ENCODE measurements around the gene ZNF853. TPM values are rescaled to one million over a fixed set of nuclear protein-coding genes. Genes with fewer than 3 reads are reported as not detected.
"Not testable (repeated sequence)": the region's sequence is repeated elsewhere in the genome, so short reads cannot be mapped to it uniquely, and the experiment has no call there.

ZNF853 gene
- total RNA-seq, 1 experiment from 2014 or later = 12.3 TPM

GRCh38 chr7:6571160-6571779 lies 44.1 kb upstream of the ZNF853 start:
- no peak overlapping the region for H3K4me3 Mint-ChIP-seq (ENCODE audit: unreplicated experiment)
- no TSS peak for BruUV-seq (replicated peaks)
- POLR2A ChIA-PET = interaction anchor here (0.7 kb wide), 1 partner anchor 420 kb away, joined by 3 read pairs; no protein-coding TSS in a partner anchor

GRCh38 chr7:6575281-6576023 lies 40.0 kb upstream of the ZNF853 start:
- no peak for TF ChIP-seq CTCF (IDR thresholded peaks at IDR 0.05; ENCODE audit: insufficient read depth in 1 of 2, low read depth in 1 of 2, low read length in 1 of 2, severe bottlenecking in 1 of 2, unreplicated experiment in 1 of 2)
- CTCF ChIA-PET = interaction anchor here (1.1 kb wide), 1 partner anchor 16 kb away, joined by 8 read pairs; no protein-coding TSS in a partner anchor
- Mint-ChIP-seq H3K27me3 (ENCODE audit: insufficient read depth, unreplicated experiment) (no peaks in the 10 kb centered on the region), H3K4me3 (ENCODE audit: unreplicated experiment) (peak overlapping the region; percentile 92), H3K27ac (ENCODE audit: unreplicated experiment) (no peak overlapping the region), H3K36me3 (ENCODE audit: insufficient read depth, unreplicated experiment) (peaks cover 22% of the 10 kb centered on the region), H3K4me1 (ENCODE audit: low read depth, unreplicated experiment) (peaks cover 16% of the 10 kb centered on the region), H3K9me3 (ENCODE audit: unreplicated experiment) (no peaks in the 10 kb centered on the region)
- H3K9me3 ChIP-seq = no peaks in the 10 kb centered on the region
- DNase-seq = no peak
- H3K36me3 ChIP-seq (ENCODE audit: control insufficient read depth, insufficient read depth, low read length) = no peaks in the 10 kb centered on the region; the same call in 1 of the 2 replicates
- peaks cover 12% of the 10 kb centered on the region for H3K4me1 ChIP-seq
- H3K27me3 ChIP-seq (replicated peaks; ENCODE audit: control insufficient read depth, insufficient read depth, low read length) = no peaks in the 10 kb centered on the region
- POLR2A ChIA-PET = no interaction called here
- no TSS peak for BruUV-seq (replicated peaks)
- H3K4me3 ChIP-seq (ENCODE audit: low read depth, low read length) = no peak overlapping the region
- intact Hi-C loops (cut with micrococcal nuclease; ENCODE audit: unreplicated experiment) = loop anchor here (5.0 kb wide), 1 partner anchor 58 kb away; no protein-coding TSS in a partner anchor

More at GRCh38 chr7:6571160-6571779, 44.1 kb upstream of the ZNF853 start:
- Mint-ChIP-seq H3K9me3 (ENCODE audit: unreplicated experiment) (no peaks in the 10 kb centered on the region), H3K4me1 (ENCODE audit: low read depth, unreplicated experiment) (peaks cover 7% of the 10 kb centered on the region), H3K36me3 (ENCODE audit: insufficient read depth, unreplicated experiment) (no peaks in the 10 kb centered on the region), H3K27me3 (ENCODE audit: insufficient read depth, unreplicated experiment) (no peaks in the 10 kb centered on the region), H3K27ac (ENCODE audit: unreplicated experiment) (no peak overlapping the region)
- intact Hi-C loops (cut with micrococcal nuclease; ENCODE audit: unreplicated experiment) = no loop called here
- no peaks in the 10 kb centered on the region for H3K4me1 ChIP-seq
- CTCF ChIA-PET = no interaction called here
- no peaks in the 10 kb centered on the region for H3K9me3 ChIP-seq
- no peak overlapping the region for H3K4me3 ChIP-seq (ENCODE audit: low read depth, low read length)
- no peaks in the 10 kb centered on the region for H3K36me3 ChIP-seq (ENCODE audit: control insufficient read depth, insufficient read depth, low read length)
- H3K27me3 ChIP-seq (replicated peaks; ENCODE audit: control insufficient read depth, insufficient read depth, low read length) = no peaks in the 10 kb centered on the region
- DNase-seq = no peak
- no peak for TF ChIP-seq CTCF (IDR thresholded peaks at IDR 0.05; ENCODE audit: insufficient read depth in 1 of 2, low read depth in 1 of 2, low read length in 1 of 2, severe bottlenecking in 1 of 2, unreplicated experiment in 1 of 2)

- intact Hi-C loops (cut with micrococcal nuclease; ENCODE audit: unreplicated experiment) = loop anchor here (5.0 kb wide), 1 partner anchor 59 kb away; no protein-coding TSS in a partner anchor
- peaks cover 16% of the 10 kb centered on the region for H3K4me1 Mint-ChIP-seq (ENCODE audit: low read depth, unreplicated experiment)
- H3K4me3 Mint-ChIP-seq (ENCODE audit: unreplicated experiment) = peak overlapping the region; percentile 92
- Histone ChIP-seq H3K4me3 (ENCODE audit: low read depth, low read length) (peak overlapping the region; percentile 58), H3K4me1 (peaks cover 12% of the 10 kb centered on the region), H3K27me3 (replicated peaks; ENCODE audit: control insufficient read depth, insufficient read depth, low read length) (no peaks in the 10 kb centered on the region), H3K36me3 (ENCODE audit: control insufficient read depth, insufficient read depth, low read length) (no peaks in the 10 kb centered on the region; the same call in 1 of the 2 replicates), H3K9me3 (no peaks in the 10 kb centered on the region)
- peak overlapping the region; percentile 96 for H3K27ac Mint-ChIP-seq (ENCODE audit: unreplicated experiment)
- POLR2A ChIA-PET = interaction anchor here (0.7 kb wide), 1 partner anchor 1686 kb away, joined by 3 read pairs; no protein-coding TSS in a partner anchor
- peak in 1 of 2 experiments; percentile 22 for DNase-seq
- H3K27me3 Mint-ChIP-seq (ENCODE audit: insufficient read depth, unreplicated experiment) = no peaks in the 10 kb centered on the region
- BruUV-seq (replicated peaks) = TSS peak; percentile 82
- H3K36me3 Mint-ChIP-seq (ENCODE audit: insufficient read depth, unreplicated experiment) = peaks cover 30% of the 10 kb centered on the region
- CTCF ChIA-PET = no interaction called here
- no peak for TF ChIP-seq CTCF (IDR thresholded peaks at IDR 0.05; ENCODE audit: insufficient read depth in 1 of 2, low read depth in 1 of 2, low read length in 1 of 2, severe bottlenecking in 1 of 2, unreplicated experiment in 1 of 2)
- no peaks in the 10 kb centered on the region for H3K9me3 Mint-ChIP-seq (ENCODE audit: unreplicated experiment)
These were observed 39.2 kb upstream of the ZNF853 start for GRCh38 chr7:6576024-6576866.

- CTCF ChIA-PET = not testable (repeated sequence)
- peak overlapping the region; percentile 96 for H3K27ac Mint-ChIP-seq (ENCODE audit: unreplicated experiment)
These were observed 38.5 kb upstream of the ZNF853 start for GRCh38 chr7:6576867-6577368.

More at GRCh38 chr7:6576867-6577368, 38.5 kb upstream of the ZNF853 start:
- peaks cover 12% of the 10 kb centered on the region for H3K4me1 ChIP-seq
- H3K4me3 Mint-ChIP-seq (ENCODE audit: unreplicated experiment) = peak overlapping the region; percentile 92
- not testable (repeated sequence) for H3K9me3 Mint-ChIP-seq (ENCODE audit: unreplicated experiment); H3K27me3 ChIP-seq (replicated peaks; ENCODE audit: control insufficient read depth, insufficient read depth, low read length); H3K36me3 ChIP-seq (ENCODE audit: control insufficient read depth, insufficient read depth, low read length); BruUV-seq (replicated peaks); DNase-seq; H3K9me3 ChIP-seq; H3K27me3 Mint-ChIP-seq (ENCODE audit: insufficient read depth, unreplicated experiment)
- H3K36me3 Mint-ChIP-seq (ENCODE audit: insufficient read depth, unreplicated experiment) = peaks cover 36% of the 10 kb centered on the region
- peaks cover 16% of the 10 kb centered on the region for H3K4me1 Mint-ChIP-seq (ENCODE audit: low read depth, unreplicated experiment)
- peak overlapping the region; percentile 58 for H3K4me3 ChIP-seq (ENCODE audit: low read depth, low read length)
- intact Hi-C loops (cut with micrococcal nuclease; ENCODE audit: unreplicated experiment) = loop anchor here (5.0 kb wide), 1 partner anchor 60 kb away; no protein-coding TSS in a partner anchor
- POLR2A ChIA-PET = interaction anchor here (0.7 kb wide), 1 partner anchor 1685 kb away, joined by 3 read pairs; no protein-coding TSS in a partner anchor

Data from Caco-2 (cell line).